GM12891 (cell line): ENCODE measurements around the gene CATSPERD.
"Not testable (repeated sequence)": the region's sequence is repeated elsewhere in the genome, so short reads cannot be mapped to it uniquely, and the experiment has no call there.

ENCODE experiments used
- DNase-seq: peaks from one replicate; pipeline ENCODE4 v3.0.0; 2011; ENCODE audit warnings: low spot score; ENCODE audit not compliant: insufficient read length
- FAIRE-seq: peaks from 2 replicates; lab custom pipeline; 2011; peaks lifted over from hg19 to GRCh38; lab: Jason Lieb, UNC
- PAX5 ChIP-seq: IDR thresholded peaks from 2 replicates; pipeline ENCODE4 v1.6.1; 2011; ENCODE audit warnings: low read length, moderate library complexity, mild to moderate bottlenecking; ENCODE audit not compliant: insufficient read depth, severe bottlenecking
- POLR2A ChIP-seq: IDR thresholded peaks from 2 replicates; pipeline ENCODE4 v1.6.1; 2011; ENCODE audit warnings: low read depth, low read length, control low read depth
- POLR2AphosphoS5 ChIP-seq: IDR thresholded peaks from 2 replicates; pipeline ENCODE4 v1.6.1; 2011; ENCODE audit warnings: low read depth, low read length, control low read depth
- POU2F2 ChIP-seq: IDR thresholded peaks from 2 replicates; pipeline ENCODE4 v1.6.1; 2011; ENCODE audit warnings: low read depth, mild to moderate bottlenecking, control low read depth, low read length, moderate library complexity
- SPI1 ChIP-seq: IDR thresholded peaks from 2 replicates; pipeline ENCODE4 v1.6.1; 2011; ENCODE audit warnings: low read depth, low read length, control low read depth
- TAF1 ChIP-seq: IDR thresholded peaks from 2 replicates; pipeline ENCODE4 v1.6.1; 2011; ENCODE audit warnings: low read depth, low read length, control low read depth

Gene CATSPERD

GRCh38 chr19:5727453-5728050 lies 7.1 kb downstream of the CATSPERD start:
- FAIRE-seq (no peak), DNase-seq (no peak)
- TF ChIP-seq PAX5 = no peak
- TF ChIP-seq POLR2AphosphoS5 = no peak
- TF ChIP-seq TAF1 = no peak
- no peak for TF ChIP-seq POU2F2
- TF ChIP-seq SPI1 = no peak
- TF ChIP-seq POLR2A = no peak

GRCh38 chr19:5733172-5733571 lies 12.7 kb downstream of the CATSPERD start:
- DNase-seq, FAIRE-seq: not testable (repeated sequence)

- DNase-seq (no peak), FAIRE-seq (no peak)
- TF ChIP-seq TAF1 = no peak
- no peak for TF ChIP-seq POU2F2
- TF ChIP-seq POLR2A = no peak
- no peak for TF ChIP-seq POLR2AphosphoS5
- no peak for TF ChIP-seq PAX5
- TF ChIP-seq SPI1 = no peak
Observed at GRCh38 chr19:5738423-5738822, 18.0 kb downstream of the CATSPERD start.

- TF ChIP-seq TAF1 (no peak), POLR2A (no peak), SPI1 (no peak), PAX5 (no peak), POLR2AphosphoS5 (no peak), POU2F2 (no peak)
- peak; percentile 71 for FAIRE-seq
- DNase-seq = no peak
Observed at GRCh38 chr19:5742051-5742450, 21.6 kb downstream of the CATSPERD start.

GRCh38 chr19:5743630-5744029 lies 23.2 kb downstream of the CATSPERD start:
- FAIRE-seq (no peak), DNase-seq (no peak)
- TF ChIP-seq POU2F2 (no peak), POLR2AphosphoS5 (no peak), SPI1 (no peak), POLR2A (no peak), PAX5 (no peak), TAF1 (no peak)

- not testable (repeated sequence) for FAIRE-seq, DNase-seq
Observed at GRCh38 chr19:5744999-5745398, 24.6 kb downstream of the CATSPERD start.

- not testable (repeated sequence) for FAIRE-seq, DNase-seq
Observed at GRCh38 chr19:5748920-5749319, 28.5 kb downstream of the CATSPERD start.

GRCh38 chr19:5749505-5749904 lies 29.1 kb downstream of the CATSPERD start:
- no peak for TF ChIP-seq POLR2AphosphoS5
- no peak for TF ChIP-seq PAX5
- TF ChIP-seq SPI1 = no peak
- TF ChIP-seq POLR2A = no peak
- no peak for TF ChIP-seq TAF1
- no peak for TF ChIP-seq POU2F2
- DNase-seq (no peak), FAIRE-seq (no peak)

- DNase-seq (no peak), FAIRE-seq (no peak)
- no peak for TF ChIP-seq PAX5
- no peak for TF ChIP-seq TAF1
- TF ChIP-seq POLR2A = no peak
- no peak for TF ChIP-seq POLR2AphosphoS5
- TF ChIP-seq SPI1 = no peak
- no peak for TF ChIP-seq POU2F2
Observed at GRCh38 chr19:5751709-5752108, 31.3 kb downstream of the CATSPERD start.

GRCh38 chr19:5753743-5754142 lies 33.3 kb downstream of the CATSPERD start:
- no peak for TF ChIP-seq TAF1
- FAIRE-seq = no peak
- DNase-seq = no peak

GRCh38 chr19:5762608-5763217 lies 42.3 kb downstream of the CATSPERD start:
- no peak for FAIRE-seq
- DNase-seq = no peak
- TF ChIP-seq TAF1 = no peak
- no peak for TF ChIP-seq POLR2AphosphoS5
